HEK293T (cell line): ENCODE results near the gene TLE5.

Experiments
- BHLHE40 ChIP-seq: fragments of 450-650 bp; IDR thresholded peaks from 2 replicates; pipeline ENCODE4 v1.6.1; 2016; ENCODE audit warnings: mild to moderate bottlenecking, moderate library complexity, borderline replicate concordance
- FOXA1 ChIP-seq: fragments of 450-650 bp; IDR thresholded peaks from 2 replicates; pipeline ENCODE4 v1.6.1; 2016; ENCODE audit warnings: mild to moderate bottlenecking
- FOXM1 ChIP-seq: fragments of 450-650 bp; IDR thresholded peaks from 2 replicates; pipeline ENCODE4 v1.6.1; 2017; ENCODE audit warnings: mild to moderate bottlenecking, borderline replicate concordance
- HDGF ChIP-seq: fragments of 450-650 bp; IDR thresholded peaks from 2 replicates; pipeline ENCODE4 v1.6.1; 2017; ENCODE audit warnings: antibody characterized with exemption, borderline replicate concordance
- TARDBP ChIP-seq: fragments of 450-650 bp; IDR thresholded peaks from 2 replicates; pipeline ENCODE4 v1.6.1; 2016

GRCh38 chr19:3100747-3101730 is 38.7 kb upstream of the TLE5 start:
- TF ChIP-seq FOXA1 (no peak), FOXM1 (no peak), TARDBP (no peak), HDGF (no peak), BHLHE40 (no peak)
